Loucy (cell line): ENCODE results near the gene CHL1.

Source experiments
- H2AFZ ChIP-seq: fragments of 200-600 bp; sonication (generic); 2 replicates; pipeline ENCODE4 v1.6.0; 2016; ENCODE audit warnings: antibody characterized with exemption, mild to moderate bottlenecking, low read length, moderate library complexity
- H3F3A ChIP-seq: fragments of 200-600 bp; 2 replicates; pipeline ENCODE4 v1.6.0; 2016; ENCODE audit warnings: antibody characterized with exemption, low read depth, mild to moderate bottlenecking
- H3K27me3 ChIP-seq: fragments of 200-600 bp; sonication (generic); 2 replicates; pipeline ENCODE4 v1.6.1; 2014; ENCODE audit warnings: low read length, mild to moderate bottlenecking; ENCODE audit not compliant: insufficient read depth, poor library complexity, severe bottlenecking
- H3K36me3 ChIP-seq: fragments of 200-600 bp; sonication (generic); 2 replicates; pipeline ENCODE4 v1.6.1; 2016; ENCODE audit warnings: low read length; ENCODE audit not compliant: insufficient read depth
- H3K4me1 ChIP-seq: fragments of 200-600 bp; sonication (generic); 2 replicates; pipeline ENCODE4 v1.5.1; 2014; ENCODE audit warnings: low read length, mild to moderate bottlenecking; ENCODE audit not compliant: insufficient read depth, poor library complexity, severe bottlenecking
- H3K4me2 ChIP-seq: fragments of 200-600 bp; sonication (generic); 2 replicates; pipeline ENCODE4 v1.6.0; 2014; ENCODE audit warnings: antibody characterized with exemption, low read length, low read depth, mild to moderate bottlenecking; ENCODE audit not compliant: poor library complexity, severe bottlenecking
- H3K4me3 ChIP-seq: fragments of 200-600 bp; sonication (generic); 2 replicates; pipeline ENCODE4 v1.5.1; 2014; ENCODE audit warnings: low read length, mild to moderate bottlenecking, mixed read lengths; ENCODE audit not compliant: poor library complexity, severe bottlenecking
- H3K79me2 ChIP-seq: fragments of 200-600 bp; sonication (generic); 2 replicates; pipeline ENCODE4 v1.6.1; 2014; ENCODE audit warnings: low read length; ENCODE audit not compliant: insufficient read depth
- H3K9ac ChIP-seq: fragments of 200-600 bp; sonication (generic); 2 replicates; pipeline ENCODE4 v1.6.0; 2014; ENCODE audit warnings: mild to moderate bottlenecking, low read depth, low read length, moderate library complexity; ENCODE audit not compliant: poor library complexity, severe bottlenecking
- H3K9me2 ChIP-seq: fragments of 200-600 bp; sonication (generic); replicated peaks from 2 replicates; pipeline ENCODE4 v1.6.1; 2016; ENCODE audit warnings: low read depth, low read length, mixed read lengths
- H3K9me3 ChIP-seq: fragments of 200-600 bp; sonication (generic); 2 replicates; pipeline ENCODE4 v1.6.1; 2014; ENCODE audit warnings: mild to moderate bottlenecking, antibody characterized with exemption, low read length, low read depth; ENCODE audit not compliant: insufficient read depth
- H4K20me1 ChIP-seq: fragments of 200-600 bp; sonication (generic); 2 replicates; pipeline ENCODE4 v1.6.0; 2014; ENCODE audit warnings: antibody characterized with exemption, low read length, mild to moderate bottlenecking; ENCODE audit not compliant: insufficient read depth, poor library complexity, severe bottlenecking
- CTCF ChIP-seq: fragments of 200-600 bp; sonication (generic); conservative IDR thresholded peaks from 2 replicates; pipeline ENCODE4 v1.5.1; 2014; ENCODE audit warnings: mild to moderate bottlenecking, antibody characterized with exemption, low read length
- EZH2phosphoT487 ChIP-seq: fragments of 200-600 bp; IDR thresholded peaks from 2 replicates; pipeline ENCODE4 v1.6.1; 2018; ENCODE audit warnings: antibody characterized with exemption, mild to moderate bottlenecking, moderate library complexity, borderline replicate concordance

CHL1 gene

GRCh38 chr3:247916-248315 lies 51.4 kb downstream of the CHL1 start:
- Histone ChIP-seq H3K4me3 (no peak overlapping the region), H2AFZ (no peak overlapping the region), H4K20me1 (no peaks in the 10 kb centered on the region), H3K36me3 (no peaks in the 10 kb centered on the region), H3K27me3 (no peaks in the 10 kb centered on the region), H3K9ac (no peak overlapping the region), H3K9me2 (no peaks in the 10 kb centered on the region), H3K4me2 (no peak overlapping the region), H3K9me3 (peaks cover 6% of the 10 kb centered on the region; the same call in 1 of the 2 replicates), H3K79me2 (no peaks in the 10 kb centered on the region), H3K4me1 (no peaks in the 10 kb centered on the region), H3F3A (no peaks in the 10 kb centered on the region)
- TF ChIP-seq EZH2phosphoT487 (no peak), CTCF (no peak)

GRCh38 chr3:248864-249520 lies 52.4 kb downstream of the CHL1 start:
- H3K4me1 ChIP-seq: no peaks in the 10 kb centered on the region

GRCh38 chr3:249587-250262 lies 53.2 kb downstream of the CHL1 start:
- TF ChIP-seq EZH2phosphoT487 (no peak), CTCF (no peak)
- H3F3A ChIP-seq: no peaks in the 10 kb centered on the region
- H3K4me3 ChIP-seq: no peak overlapping the region

More at GRCh38 chr3:248864-249520, 52.4 kb downstream of the CHL1 start:
- H3K27me3 ChIP-seq: no peaks in the 10 kb centered on the region
- H3K36me3 ChIP-seq: no peaks in the 10 kb centered on the region
- peaks cover 6% of the 10 kb centered on the region; the same call in 1 of the 2 replicates for H3K9me3 ChIP-seq
- no peaks in the 10 kb centered on the region for H3K79me2 ChIP-seq
- H4K20me1 ChIP-seq: no peaks in the 10 kb centered on the region
- H3K9ac ChIP-seq: no peak overlapping the region
- H3K9me2 ChIP-seq: no peaks in the 10 kb centered on the region
- H3K4me3 ChIP-seq: no peak overlapping the region
- H3F3A ChIP-seq: no peaks in the 10 kb centered on the region
- no peak for TF ChIP-seq EZH2phosphoT487
- TF ChIP-seq CTCF: no peak
- no peak overlapping the region for H2AFZ ChIP-seq
- no peak overlapping the region for H3K4me2 ChIP-seq

More at GRCh38 chr3:249587-250262, 53.2 kb downstream of the CHL1 start:
- Histone ChIP-seq H3K27me3 (no peaks in the 10 kb centered on the region), H3K4me2 (no peak overlapping the region), H3K36me3 (no peaks in the 10 kb centered on the region), H3K9me3 (peaks cover 6% of the 10 kb centered on the region; the same call in 1 of the 2 replicates), H2AFZ (no peak overlapping the region), H4K20me1 (no peaks in the 10 kb centered on the region), H3K79me2 (no peaks in the 10 kb centered on the region), H3K9ac (no peak overlapping the region), H3K4me1 (no peaks in the 10 kb centered on the region), H3K9me2 (no peaks in the 10 kb centered on the region)
